Measurements from ENCODE around the gene LONRF3.
A peak's percentile ranks its signal among the peaks of the same experiment; 100 is the strongest.
"Not testable (repeated sequence)": the region's sequence is repeated elsewhere in the genome, so short reads cannot be mapped to it uniquely, and the experiment has no call there.

Gene LONRF3

GRCh38 chrX:118988911-118989310, 14.5 kb downstream of the LONRF3 start:
- no peak for DNase-seq

GRCh38 chrX:118989886-118990285, 15.5 kb downstream of the LONRF3 start:
- DNase-seq: no peak

- DNase-seq: no peak
These were observed 16.3 kb downstream of the LONRF3 start for GRCh38 chrX:118990512-118991227.

GRCh38 chrX:118992441-118993121, 18.2 kb downstream of the LONRF3 start:
- not testable (repeated sequence) for DNase-seq

GRCh38 chrX:119003462-119003861, 29.0 kb downstream of the LONRF3 start:
- DNase-seq: no peak

GRCh38 chrX:119004920-119005524, 30.6 kb downstream of the LONRF3 start:
- DNase-seq: peak; percentile 55

GRCh38 chrX:119007189-119007770, 32.9 kb downstream of the LONRF3 start:
- DNase-seq: no peak

- DNase-seq: peak; percentile 50
These were observed 33.8 kb downstream of the LONRF3 start for GRCh38 chrX:119008110-119008744.

GRCh38 chrX:119009071-119009470, 34.7 kb downstream of the LONRF3 start:
- no peak for DNase-seq

GRCh38 chrX:119010491-119010890, 36.1 kb downstream of the LONRF3 start:
- DNase-seq: no peak

GRCh38 chrX:119013164-119013563, 38.7 kb downstream of the LONRF3 start:
- DNase-seq: no peak

GRCh38 chrX:119015407-119016237, 41.2 kb downstream of the LONRF3 start:
- DNase-seq: peak; percentile 53

GRCh38 chrX:119017077-119017476, 42.7 kb downstream of the LONRF3 start:
- DNase-seq: no peak

GRCh38 chrX:119025900-119026299, 51.5 kb downstream of the LONRF3 start:
- DNase-seq: no peak

GRCh38 chrX:119026344-119026743, 51.9 kb downstream of the LONRF3 start:
- not testable (repeated sequence) for DNase-seq

GRCh38 chrX:119027960-119028732, 53.7 kb downstream of the LONRF3 start:
- not testable (repeated sequence) for DNase-seq

- no peak for DNase-seq
These were observed 54.4 kb downstream of the LONRF3 start for GRCh38 chrX:119028733-119029330.

- not testable (repeated sequence) for DNase-seq
These were observed 55.2 kb downstream of the LONRF3 start for GRCh38 chrX:119029656-119030055.

- DNase-seq: no peak
These were observed 56.6 kb downstream of the LONRF3 start for GRCh38 chrX:119030990-119031389.

GRCh38 chrX:119036107-119037029, 62.0 kb downstream of the LONRF3 start:
- DNase-seq: no peak
